Left ventricle myocardium superior (tissue), 1 donor: ENCODE results near the gene XYLT1. TPM values are rescaled to one million over a fixed set of nuclear protein-coding genes. Genes with fewer than 3 reads are reported as not detected.

ENCODE experiments used
- ATAC-seq: fragments of 200-7000 bp; cut with Tn5 transposase; one replicate; pipeline ENCODE4 v1.9.1; 2020; ENCODE audit warnings: mild to moderate bottlenecking, moderate library complexity
- DNase-seq: peaks from one replicate; pipeline ENCODE4 v3.0.0-alpha.2; 2020
- intact Hi-C: fragments of 100-400 bp; cut with micrococcal nuclease; formaldehyde crosslinking; loops from one replicate; pipeline ENCODE4 v1.11.0; 2022
- total RNA-seq: library from RNA; stranded (reverse); fragmentation: NEBNext Ultra II Directional; extraction: Animal tissue kit (Norgen Biotek cat#: 25700); gene quantifications from one replicate; pipeline ENCODE4 v1.2.1, GENCODE V29; 2021
- donor health status: DM: no; HTN: yes; CAD: no; lungs with severe emphysema.

Gene XYLT1
- total RNA-seq, 1 donor from 2014 or later = 1.6 TPM

DNA sequence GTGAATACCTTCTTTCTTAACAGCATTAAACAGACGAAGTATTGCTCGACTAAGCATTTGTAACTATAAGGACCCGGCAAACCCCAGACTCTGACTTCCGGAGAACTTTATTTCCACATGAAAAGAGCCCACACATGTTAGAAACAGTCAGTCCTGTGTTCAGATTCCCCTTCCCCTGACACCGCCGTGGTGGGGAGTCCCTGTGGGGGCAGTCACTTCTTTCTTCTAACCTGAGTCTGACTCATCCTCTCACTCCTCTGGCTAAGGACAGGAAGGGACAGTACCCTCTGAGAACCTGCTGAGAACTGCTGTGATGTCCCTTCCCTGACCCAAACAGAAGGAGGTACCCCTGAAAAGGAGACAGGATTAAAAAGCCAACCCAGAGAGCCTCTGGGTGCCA, 165.1 kb downstream of the XYLT1 start:
- intact Hi-C loops = no loop called here
- no peak for ATAC-seq
- no peak for DNase-seq

DNA sequence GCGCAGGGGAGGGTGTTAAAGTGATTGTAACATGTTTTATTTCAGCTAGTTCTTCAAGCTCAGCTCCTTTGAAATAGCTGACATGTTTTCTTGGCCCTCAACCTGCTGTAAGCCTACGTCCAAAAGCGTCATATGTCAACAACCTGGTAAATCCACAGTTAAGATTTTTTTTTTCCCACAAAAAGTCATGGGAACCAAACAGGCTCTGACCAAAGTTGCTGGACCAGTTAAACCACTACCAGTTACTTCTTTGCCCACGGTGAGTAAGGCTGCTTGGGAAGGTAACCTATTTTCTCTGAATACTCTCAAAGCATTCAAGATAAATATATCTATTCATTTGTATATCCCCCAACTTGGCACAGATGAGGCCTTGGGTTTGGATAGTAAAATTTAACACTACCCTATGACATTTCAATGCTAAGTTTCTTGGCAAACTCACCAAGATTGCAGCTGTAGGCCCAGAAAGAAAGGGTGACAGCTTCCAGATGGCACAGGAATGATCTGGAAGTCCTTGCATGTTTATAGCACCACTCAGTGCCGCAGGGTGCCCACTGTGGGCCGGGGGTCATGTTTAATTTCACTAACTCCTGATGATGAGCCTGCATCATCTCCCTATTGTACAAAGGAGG, 166.2 kb downstream of the XYLT1 start:
- DNase-seq (no peak), ATAC-seq (peak; percentile 70)
- intact Hi-C loops = no loop called here

DNA sequence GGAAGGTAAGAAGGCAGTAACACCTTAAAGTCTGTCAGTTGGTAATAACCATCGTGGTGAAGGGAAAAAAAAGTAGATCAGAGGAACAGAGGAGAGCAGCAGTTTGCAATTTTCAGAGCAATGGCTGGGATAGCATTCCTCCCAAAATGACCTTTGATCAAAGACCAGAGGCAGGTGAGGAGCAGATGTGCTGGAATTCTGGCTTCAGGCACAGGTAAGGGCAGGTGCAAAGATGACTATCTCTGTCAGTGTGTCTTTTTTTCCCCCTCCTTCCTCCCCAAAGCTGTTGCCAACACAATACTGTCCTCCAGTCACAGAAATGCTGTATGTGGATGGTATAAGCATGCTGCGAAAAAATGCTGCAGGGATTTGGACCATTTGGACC, 166.7 kb downstream of the XYLT1 start:
- intact Hi-C loops = no loop called here
- ATAC-seq (no peak), DNase-seq (no peak)

DNA sequence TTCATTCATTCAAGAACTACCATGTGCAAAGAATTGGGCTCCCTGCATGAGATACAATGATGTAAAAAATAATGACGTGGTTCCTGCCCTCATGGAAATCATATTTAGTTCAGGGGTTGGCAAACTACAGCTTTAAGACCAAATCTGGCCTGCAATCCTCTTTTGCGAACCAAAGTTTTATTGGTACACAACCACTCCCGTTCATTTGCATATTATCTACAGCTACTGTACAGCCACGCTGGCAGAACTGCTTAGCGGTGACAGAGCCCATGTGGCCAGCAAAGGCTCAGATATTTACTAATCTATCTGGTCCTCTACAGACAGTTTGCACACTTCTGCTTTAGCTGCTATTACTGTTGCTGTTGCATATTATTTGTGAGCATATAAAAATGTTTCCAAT, 167.7 kb downstream of the XYLT1 start:
- ATAC-seq (no peak), DNase-seq (no peak)
- intact Hi-C loops = no loop called here

DNA sequence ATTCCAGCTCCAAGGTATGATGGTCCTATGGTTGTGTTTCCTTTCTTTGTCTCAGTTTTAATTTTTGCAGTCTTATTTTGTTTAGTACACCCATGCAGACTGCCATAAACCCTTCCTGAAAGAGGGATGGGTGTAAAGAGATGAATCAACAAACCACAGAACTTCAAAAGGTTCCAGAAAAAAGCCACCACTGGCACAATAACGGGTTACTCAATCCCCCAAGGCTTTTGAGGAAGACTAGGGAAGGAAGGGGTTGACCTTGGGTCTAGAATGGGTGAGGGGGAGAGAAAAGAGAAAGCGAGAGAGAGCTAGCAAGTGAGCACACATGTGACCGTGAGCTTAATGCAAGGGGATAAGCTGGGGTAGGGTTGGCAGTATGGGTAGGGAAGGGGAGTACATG, 168.1 kb downstream of the XYLT1 start:
- ATAC-seq = no peak
- intact Hi-C loops = no loop called here

DNA sequence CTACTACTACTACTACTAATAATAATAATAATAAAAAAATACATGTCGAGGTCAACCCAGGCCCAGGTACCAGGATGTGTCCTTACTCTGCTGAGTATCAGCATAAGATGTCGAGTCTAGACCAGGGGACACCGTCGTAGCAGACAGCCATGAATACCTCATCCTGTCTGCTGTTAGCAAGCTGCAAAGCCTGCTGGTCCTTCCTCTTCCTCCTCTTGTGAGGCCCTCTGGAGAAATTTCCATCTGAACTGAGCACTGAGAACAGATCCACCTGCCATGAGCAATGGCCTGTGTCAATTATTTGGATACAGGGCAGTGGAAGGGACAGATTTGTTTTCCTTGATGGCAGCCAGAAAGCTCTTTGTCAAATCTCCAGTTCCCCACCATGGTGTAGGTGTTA, 168.5 kb downstream of the XYLT1 start:
- ATAC-seq (no peak), DNase-seq (no peak)
- intact Hi-C loops = no loop called here

More for the DNA sequence above, 168.1 kb downstream of the XYLT1 start:
- DNase-seq = no peak

DNA sequence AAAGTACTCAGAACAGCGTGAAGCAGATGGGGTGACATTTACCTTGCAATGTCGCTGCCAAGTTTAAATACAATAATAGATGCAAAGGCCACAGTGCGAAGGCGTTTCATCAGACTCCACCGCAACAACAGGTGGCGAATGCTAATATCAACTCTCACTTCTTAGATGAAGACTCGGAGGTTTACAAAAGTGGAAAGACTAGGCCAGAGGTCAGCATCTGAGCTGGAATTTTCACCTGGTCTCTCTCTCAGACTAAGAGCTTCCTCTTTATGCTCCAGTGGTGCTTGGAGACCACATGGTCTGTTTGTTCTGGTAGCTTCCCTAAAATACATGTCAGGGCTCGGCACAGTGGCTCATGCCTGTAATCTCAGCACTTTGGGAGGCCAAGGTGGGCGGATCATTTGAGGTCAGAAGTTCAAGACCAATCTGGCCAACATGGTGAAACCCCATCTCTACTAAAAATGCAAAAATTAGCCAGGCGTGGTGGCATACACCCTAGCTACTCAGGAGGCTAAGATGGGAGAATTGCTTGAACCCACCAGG, 169.1 kb downstream of the XYLT1 start:
- no peak for DNase-seq
- intact Hi-C loops = no loop called here
- no peak for ATAC-seq

DNA sequence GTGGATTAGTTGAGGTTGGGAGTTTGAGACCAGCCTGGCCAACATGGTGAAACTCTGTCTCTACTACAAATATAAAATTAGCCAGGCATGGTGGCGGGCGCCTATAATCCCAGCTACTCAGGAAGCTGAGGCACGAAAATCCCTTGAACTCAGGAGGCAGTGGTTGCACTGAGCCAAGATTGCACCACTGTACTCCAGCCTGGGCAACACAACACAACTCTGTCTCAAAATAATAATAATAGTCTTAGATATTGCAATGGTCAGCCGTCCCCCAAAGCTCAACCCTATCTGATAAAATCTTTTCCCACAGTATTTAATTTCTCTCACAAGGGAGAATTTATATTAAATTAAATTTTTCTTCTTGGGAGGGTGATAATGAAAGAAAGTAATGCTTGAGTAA, 169.6 kb downstream of the XYLT1 start:
- DNase-seq (no peak), ATAC-seq (no peak)
- intact Hi-C loops = no loop called here

DNA sequence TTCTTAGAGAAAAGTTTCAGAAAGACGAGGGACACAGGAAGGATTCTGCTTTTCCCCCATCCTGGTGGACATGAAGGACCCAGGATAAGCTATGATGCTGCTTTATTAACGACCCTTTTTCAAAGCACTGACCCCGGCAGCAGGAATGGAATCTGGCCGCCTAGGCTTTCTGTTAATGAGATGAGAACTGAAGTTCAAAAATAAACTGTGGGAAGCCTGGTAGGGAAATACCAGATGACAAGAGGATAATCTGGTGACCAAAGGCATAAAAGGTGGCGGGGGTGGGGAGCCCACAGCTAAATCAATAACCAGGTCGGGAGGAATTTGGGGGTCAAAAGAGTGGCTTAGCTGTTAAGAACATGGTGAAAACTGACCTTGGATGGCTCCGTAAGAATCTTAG, 171.0 kb downstream of the XYLT1 start:
- no peak for ATAC-seq
- intact Hi-C loops = no loop called here

DNA sequence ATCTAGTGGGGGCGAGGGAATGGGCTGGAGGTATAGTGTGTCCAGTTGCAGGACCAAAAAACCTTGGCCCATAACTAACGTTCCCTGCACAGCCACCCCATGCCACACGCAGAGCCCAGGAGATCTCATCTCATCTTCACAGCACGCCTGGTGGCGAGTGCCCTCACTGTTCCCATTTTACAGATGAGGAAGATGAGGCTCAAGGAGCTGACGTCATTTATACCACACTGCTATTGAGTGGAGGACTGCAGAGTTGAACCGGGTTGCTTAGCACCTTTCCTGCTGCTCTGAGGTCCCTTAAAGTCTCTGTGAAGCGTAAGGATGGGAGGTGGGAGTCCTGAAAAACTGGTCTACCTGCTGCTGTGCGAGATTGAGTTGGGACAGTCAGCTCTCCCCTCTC, 172.5 kb downstream of the XYLT1 start:
- ATAC-seq (no peak), DNase-seq (no peak)
- intact Hi-C loops = no loop called here

More for the DNA sequence above, 171.0 kb downstream of the XYLT1 start:
- no peak for DNase-seq

DNA sequence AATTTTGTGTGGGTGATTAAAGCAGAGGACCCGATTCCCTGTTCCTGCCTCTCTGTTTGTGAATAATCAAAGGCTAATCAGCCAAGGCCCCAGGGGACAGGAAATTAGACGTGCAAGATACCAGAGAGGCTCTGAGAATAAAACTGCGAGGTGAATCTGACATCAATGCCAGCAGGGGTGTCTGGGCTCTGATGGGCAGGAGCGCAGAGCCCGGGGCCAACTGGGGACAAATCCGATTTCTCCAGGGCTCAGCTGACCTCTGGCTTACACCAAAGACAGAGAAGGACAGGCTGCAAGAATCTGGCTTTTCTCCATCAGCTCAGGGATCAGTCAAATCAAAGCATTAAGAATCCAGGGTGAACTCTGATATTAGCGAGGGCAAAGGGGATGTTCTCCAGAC, 174.3 kb downstream of the XYLT1 start:
- peak; percentile 92 for ATAC-seq
- intact Hi-C loops = no loop called here
- DNase-seq = peak; percentile 53

DNA sequence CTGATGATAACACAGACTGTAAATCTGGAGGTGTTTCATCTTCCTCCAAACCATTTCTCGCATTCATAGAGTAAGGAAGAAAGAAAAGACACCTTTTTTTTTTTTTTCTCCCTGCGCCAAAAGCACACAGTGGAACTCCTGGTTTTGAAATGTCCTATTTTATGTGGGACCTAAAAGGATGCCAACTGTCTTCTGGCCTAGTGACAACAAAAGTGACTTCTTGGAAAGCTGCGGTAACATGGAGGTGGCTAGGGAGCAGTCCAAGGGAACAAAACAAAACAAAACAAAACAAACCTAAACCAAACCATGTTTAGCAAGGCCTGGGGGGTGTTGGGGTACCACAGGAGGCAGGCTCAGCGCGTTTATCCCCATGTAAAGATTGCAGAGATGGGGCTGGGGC, 174.8 kb downstream of the XYLT1 start:
- ATAC-seq (peak; percentile 71), DNase-seq (no peak)
- intact Hi-C loops = no loop called here

DNA sequence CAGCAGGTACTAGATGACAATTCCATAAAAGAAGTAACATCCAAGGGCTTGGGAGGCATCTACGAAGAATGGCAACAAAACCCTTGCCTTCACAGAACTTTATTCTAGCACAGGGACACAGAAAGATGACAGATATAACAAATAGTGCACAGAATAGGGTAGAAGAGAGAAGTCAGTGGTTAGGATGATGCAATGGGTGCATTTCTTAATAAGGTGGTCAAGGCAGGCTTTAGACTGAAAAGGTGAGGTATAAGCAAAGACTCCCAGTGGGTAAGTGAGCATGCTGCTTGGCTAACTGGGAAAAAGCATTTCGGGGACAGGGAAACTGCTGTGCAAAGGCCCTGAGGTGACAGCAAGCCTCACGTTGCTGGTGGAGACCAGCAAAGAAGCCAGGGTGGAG, 175.9 kb downstream of the XYLT1 start:
- DNase-seq = no peak
- intact Hi-C loops = no loop called here
- no peak for ATAC-seq

DNA sequence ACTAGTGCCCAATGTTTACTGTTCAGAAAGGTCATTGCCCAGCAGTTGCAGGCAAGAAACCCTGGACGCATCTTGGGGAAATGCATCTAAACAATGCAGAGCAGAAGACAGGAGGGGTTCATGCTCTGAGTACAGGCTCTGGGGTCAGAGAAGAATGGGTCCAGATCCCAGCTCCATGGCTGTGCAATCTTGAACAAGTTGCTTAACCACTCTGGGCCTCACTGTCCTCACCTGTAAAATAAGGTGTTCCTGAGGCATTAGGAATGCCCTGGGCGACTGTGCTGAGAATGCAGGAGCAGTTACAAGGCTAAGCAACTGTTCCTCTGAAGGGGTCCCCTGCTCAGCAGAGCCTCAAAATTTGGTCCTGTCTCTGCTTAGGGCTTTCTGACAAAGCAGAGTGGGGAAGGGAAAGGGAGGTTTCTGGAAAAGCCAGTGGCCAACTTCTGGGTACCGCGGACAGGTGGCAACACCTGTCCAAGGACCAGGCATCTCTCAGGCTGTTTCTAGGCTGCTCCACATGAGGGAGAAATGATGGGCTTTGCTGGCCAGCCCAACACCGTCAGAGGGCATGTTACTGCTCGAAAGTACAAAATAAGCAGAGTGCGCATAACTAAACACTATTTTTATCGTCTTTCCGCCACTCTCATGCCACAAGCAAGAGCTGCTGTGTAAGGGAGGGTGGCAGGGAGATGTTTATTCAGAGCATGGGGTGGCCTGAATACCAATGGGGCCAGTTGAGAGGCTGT, 176.8 kb downstream of the XYLT1 start:
- ATAC-seq (no peak), DNase-seq (no peak)
- intact Hi-C loops = no loop called here

DNA sequence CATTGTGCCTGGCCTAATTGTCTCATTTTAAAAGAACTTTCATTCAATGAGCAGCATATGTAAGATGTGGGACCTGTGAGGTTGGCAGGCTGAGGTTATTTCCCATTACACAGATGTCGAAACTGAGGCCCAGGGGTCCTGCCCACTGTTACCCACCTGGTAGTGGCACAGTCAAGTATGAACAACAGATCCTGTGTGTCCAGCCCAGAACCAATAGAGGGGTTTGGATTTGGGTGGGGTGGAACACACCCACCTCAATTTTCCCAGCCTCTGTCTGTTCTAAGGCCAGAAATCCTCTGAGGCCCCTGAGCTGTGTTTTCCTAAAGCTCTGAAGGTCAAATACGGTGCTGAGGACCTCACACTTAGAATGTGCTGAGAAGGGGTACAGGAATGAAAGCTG, 179.5 kb downstream of the XYLT1 start:
- ATAC-seq (no peak), DNase-seq (no peak)
- intact Hi-C loops = no loop called here

DNA sequence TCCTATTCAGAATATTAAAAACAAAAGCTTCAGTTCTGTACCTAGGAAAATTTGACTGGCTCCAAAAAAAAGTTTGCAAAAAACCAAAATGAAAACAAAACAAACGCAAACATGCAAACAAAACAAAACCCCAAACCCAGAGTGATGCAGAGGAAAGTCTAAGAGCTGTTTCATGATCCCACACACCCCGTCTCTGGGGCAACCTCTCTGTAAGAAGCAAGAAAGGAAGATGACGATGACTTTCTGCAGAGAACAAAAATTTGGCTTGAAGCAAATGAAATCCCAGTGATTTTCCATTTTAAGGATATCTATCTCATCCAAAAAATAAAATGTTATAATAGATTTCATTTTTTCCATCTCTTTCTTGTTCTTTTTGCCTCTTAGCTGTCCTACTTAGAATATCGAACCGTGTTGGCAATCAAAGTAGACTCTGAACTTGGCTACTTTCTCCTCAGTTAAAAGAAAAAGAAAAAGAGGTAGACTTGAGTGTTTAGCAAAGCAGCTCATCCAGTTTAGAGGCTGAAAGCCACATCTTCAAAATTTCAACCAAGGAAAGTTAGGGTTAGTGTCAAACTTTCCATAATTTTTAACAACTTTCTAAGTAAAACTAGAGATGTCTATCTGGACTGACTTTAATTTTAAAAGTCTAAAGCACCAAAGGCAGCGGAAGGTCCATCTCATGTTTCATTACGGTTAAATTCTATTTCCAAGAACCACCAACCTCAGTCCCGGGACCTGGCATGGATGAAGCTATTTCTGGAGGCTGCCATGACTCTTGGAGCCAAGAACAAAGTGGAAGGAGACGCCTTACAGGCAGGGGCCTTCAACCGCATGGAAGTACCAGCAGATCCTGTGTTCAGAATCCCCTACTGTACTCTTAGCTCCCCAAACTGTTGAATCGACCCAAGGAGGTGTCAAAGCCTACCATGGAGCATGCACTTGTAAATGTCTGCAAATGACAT, 180.8 kb downstream of the XYLT1 start:
- intact Hi-C loops = no loop called here
- peak; percentile 56 for ATAC-seq
- DNase-seq = no peak

DNA sequence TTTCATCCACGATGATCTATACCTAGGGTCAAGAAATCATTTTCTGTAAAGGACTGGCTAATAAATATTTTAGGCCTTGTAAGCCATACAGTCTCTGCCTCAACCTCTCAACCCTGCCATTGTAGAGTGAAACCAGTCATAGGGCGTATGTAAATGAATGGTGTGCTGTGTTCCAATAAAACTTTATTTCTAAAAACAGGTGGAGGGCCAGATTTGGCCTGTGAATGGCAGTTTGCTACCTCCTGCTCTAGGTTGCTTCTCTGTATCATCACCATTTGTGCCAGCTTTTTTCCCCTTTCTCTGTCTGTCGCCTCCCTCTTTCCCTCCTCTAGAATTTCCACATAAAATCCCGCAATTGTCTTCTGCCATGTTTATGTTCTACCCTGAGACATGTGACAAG, 181.7 kb downstream of the XYLT1 start:
- no peak for DNase-seq
- intact Hi-C loops = no loop called here
- ATAC-seq = no peak

DNA sequence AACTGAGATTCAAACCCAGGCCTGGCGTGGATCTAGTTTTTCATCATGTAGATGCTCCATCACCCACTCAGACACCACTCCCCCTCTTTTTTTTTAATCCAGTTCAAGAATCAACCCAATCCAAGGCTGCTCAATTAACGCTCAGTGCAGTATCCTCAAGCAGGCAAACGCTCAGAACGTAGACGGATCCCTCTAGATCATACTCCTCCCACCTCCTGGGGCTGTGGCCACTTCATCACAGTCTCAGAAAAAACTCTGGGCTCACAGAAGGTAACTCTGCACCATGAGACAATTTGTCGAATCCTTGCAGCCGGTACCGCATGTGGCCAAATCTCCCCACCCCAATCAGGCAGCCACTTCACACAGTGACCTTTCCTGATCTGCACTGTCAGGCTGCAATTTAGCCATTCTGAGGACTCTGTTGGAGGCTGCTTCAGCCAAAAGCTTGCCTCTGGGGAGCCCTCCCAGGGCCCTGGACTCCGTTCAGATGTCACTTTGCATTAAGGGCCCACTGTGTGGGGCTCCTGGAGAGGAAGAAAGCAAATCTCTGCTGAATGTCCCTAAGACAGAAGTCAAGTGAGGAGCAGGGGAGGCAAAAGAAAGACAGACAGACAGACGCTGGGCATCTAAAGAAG, 183.5 kb downstream of the XYLT1 start:
- DNase-seq (no peak), ATAC-seq (peak; percentile 56)
- intact Hi-C loops = no loop called here

DNA sequence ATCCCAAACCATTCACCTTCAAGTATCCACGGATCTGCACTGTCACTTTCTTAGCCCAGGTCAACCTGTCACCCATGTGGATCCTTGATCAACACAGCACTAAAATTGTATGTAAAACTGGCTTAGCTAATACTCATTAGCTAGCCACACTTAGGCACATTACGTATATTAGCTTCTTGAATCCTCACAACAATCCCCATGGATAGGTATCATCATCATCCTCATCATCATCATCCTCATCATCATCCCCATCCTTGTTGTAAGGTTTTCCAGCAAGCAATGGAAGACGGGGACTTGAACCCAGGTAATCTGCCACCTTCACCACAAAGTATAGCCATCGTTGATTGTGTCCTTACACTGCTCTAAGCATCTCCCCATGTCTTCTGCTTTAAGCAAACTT, 184.3 kb downstream of the XYLT1 start:
- DNase-seq (no peak), ATAC-seq (no peak)
- intact Hi-C loops = no loop called here
